GM19240 (cell line): ENCODE results near the gene LOXL1.
"Not testable (repeated sequence)": the region's sequence is repeated elsewhere in the genome, so short reads cannot be mapped to it uniquely, and the experiment has no call there.

Experiments
- DNase-seq: peaks from one replicate; pipeline ENCODE4 v3.0.0; 2011; ENCODE audit warnings: low spot score; ENCODE audit not compliant: insufficient read length

The LOXL1 gene

GRCh38 chr15:73973683-73974200 is 47.5 kb downstream of the LOXL1 start:
- not testable (repeated sequence) for DNase-seq

DNA sequence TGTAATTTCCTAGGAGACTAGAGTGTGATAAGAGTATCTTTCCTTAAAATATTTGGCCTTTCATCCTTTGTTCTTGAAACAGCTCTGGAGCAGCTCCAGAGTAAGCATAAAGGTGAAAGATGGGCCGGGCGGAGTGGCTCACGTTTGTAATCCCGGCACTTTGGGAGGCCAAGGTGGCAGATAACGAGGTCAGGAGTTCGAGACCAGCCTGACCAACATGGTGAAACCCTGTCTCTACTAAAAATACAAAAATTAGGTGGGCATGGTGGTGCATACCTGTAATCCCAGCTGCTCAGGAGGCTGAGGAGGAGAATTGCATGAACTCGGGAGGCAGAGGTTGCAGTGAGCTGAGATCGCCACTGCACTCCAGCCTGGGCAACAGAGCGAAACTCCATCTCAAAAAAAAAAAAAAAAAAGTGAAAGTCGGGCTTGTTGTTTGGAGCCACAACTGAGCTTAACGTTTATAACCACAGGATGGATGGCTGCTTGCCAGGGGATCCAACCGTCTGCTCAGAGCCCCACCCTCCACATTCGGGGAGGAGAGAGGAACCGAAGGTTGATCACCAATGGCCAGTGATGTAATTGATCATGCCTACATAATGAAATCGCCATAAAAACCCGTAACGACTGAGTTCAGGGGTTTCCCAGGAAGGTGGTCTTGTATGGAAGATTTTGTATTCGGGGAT is 49.3 kb downstream of the LOXL1 start:
- not testable (repeated sequence) for DNase-seq

- no peak for DNase-seq
Measured at GRCh38 chr15:73978896-73979295, 52.6 kb downstream of the LOXL1 start.

DNA sequence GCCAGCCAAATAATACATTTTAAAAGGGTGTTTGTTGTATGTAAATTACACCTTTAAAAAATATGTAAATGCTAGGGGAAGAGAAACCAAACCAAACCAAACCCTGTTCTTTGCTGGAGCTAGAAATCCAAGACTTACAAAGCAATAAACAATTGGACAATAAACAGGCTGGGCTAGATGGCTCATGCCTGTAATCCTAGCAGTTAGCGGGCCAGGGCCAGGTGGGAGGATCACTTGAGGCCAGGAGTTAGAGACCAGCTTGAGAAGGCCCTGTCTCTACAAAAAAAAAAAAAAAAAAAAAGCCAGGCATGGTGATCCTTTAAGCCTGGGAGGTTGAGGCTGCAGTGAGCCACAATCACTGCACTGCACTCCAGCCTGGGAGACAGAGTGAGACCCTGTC is 53.4 kb downstream of the LOXL1 start:
- no peak for DNase-seq

DNA sequence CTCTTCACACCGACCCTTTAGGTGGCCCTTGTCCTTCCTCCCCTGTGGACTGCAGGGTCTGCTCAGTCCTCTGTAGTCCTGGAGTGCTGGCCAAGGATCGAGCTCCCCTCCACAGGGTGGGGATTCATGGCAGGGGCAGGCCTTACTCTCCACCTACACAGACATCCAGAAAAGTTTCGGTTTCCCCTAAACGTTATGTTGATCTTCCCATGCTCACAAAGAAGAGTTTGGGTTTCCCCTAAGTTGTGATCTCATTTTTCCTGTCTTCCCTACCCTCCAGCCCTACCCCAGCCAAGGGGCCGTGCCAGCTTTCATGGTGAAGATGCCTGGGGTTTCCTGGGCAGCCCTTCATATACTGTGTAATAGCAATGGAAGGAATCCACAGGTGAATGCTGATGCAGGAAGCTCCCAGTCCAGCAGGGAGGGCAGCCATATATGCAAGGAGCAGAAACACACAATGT is 55.5 kb downstream of the LOXL1 start:
- DNase-seq = no peak

DNA sequence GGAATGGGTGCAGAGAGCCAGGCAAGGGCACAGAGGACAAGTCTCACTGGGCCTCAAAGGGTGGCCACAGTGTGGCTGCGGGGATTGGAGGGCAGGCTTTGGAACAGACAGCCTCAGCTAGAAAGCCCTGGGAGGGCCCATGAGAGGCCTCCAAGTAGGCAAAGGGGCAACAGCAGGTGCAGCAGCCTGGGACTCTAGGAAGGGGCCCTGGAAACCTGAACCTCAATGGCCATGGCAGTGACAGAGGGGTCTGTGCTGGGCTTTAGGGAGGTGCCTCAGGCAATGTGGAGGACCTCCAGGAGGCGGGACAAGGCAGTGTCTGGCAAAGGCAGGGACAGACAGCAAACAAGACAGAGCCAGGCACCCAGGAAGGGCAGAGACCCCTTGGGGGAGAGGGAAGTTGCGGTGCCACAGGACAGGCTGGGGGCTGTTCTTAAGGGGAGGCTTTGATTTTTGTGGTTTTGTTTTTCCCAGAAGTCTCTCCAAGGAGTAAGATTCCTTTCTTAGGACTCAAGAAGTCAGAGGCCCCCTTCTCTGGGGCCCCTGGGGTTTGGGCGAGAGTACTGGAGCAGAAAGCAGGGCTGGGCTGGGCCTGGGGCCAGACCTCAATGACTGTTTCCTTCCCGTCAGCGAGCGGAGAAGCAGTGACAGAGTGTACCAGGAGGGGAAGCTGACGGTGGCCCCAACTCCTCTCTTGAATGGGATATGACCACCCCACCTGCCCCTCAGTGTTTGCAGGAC is 56.1 kb downstream of the LOXL1 start:
- no peak for DNase-seq

DNA sequence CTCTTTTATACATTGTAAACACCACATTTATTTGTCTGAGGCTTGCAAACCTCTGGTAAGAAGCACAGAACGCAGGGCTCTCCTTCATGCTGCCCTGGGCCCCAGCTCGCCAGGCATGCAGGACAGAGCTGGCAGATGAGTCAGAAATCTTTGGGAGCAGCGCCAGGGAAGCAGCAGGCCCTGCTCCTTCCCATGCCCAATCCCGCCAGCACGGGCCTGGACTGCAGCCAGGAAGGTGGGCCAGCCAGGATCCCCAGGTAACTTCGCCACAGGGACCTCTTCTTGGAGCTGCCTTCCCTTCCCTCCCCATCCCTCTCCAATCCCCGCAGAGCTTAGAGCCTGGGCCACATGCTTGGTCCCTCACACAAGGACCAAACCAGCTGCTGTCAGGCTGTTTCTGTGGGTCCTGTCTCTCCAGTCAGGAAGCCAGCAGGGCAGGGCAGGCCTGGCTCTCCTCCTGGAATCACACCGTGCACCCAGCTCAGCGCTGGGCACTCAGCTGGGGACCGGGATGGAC is 57.0 kb downstream of the LOXL1 start:
- DNase-seq = no peak

DNA sequence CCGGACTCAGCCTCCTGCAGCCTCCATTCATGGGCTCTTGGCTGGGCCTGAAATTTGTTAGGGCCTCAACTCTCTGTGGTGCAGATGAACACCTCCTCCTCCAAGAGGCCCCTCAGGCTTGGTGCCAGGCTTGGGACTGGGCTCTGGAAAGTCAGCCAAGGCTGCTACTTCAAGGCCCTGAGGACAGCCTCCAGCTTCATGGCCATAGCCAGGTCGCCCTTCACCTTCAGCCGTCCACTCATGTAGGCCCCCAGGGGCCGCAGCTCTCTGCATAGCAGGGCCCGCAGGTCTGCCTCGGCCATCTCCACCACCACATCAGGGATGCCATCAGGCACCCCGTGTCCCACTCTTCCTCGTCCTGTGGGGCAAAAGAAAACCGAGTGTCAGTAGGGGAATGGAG is 57.5 kb downstream of the LOXL1 start:
- no peak for DNase-seq

DNA sequence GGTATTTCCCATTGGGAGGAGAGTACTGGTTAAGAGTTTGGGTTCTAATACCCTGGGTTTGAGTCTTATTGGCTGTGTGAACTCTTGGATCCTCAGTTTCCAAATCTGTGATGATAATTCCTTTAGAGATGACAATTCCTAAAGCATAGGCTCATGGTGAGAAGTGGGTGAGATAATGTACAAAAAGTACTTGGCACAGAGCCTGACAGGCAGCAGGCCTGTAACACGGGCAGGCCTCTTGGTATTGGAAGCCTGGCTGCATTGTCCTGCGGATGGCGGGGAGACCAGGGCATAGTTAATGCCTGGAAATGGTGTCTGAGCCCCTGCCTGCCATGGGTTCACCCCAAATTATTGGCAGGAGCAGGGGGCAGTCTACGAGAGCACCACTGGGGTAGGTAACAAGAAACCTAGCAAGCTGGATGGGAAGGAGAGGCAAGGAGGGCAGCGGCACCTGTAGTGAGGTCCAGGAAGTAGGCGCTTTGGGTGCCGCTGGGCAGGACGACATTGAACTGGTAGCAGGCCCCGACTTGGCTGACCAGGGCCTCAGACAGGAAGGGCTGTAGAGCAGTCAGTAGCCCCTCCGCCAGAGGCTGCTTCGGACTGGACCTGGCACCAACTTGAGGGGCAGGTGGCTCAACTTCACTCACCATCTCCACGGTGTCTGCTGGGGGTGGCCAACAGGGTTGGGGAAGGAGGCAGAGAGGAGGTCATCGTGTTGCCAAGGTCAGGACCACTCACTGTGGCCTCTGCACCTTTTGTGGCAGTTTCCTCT is 58.1 kb downstream of the LOXL1 start:
- no peak for DNase-seq

- DNase-seq = no peak
Measured at GRCh38 chr15:73985101-73985873, 59.0 kb downstream of the LOXL1 start.

DNA sequence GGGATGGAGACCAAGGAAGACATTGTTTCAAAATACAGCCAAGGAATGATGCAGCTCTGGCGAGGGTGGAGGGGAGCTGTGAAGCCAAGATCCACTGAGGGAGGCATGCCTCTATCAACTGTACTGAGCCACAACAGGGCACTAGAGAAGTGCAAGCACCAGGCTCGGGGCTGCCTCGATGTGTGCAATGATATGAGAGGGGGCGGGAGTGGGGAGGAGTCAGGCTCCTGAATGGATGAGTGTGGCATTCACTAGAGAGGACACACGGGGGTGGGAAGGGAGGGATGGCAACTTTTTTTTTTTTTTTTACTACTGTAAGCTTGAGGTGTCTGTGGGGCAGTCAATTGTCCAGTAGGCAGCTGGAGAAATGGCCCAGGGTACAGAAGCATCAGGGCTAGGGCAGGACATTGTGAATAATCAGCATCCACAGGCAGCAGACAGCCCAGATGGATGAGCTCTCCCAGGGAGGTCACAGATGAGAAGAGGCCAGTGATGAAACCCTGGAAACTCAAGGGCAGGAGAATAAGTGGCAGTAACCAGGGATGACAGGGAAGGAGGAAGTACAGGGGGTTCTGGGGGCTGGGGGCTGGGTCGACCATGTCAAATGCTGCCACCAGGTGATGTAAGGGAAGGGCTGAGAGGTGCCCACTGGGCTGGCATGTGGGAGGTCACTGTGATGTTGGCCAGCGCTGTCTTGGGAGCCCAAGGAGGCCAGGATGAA is 60.0 kb downstream of the LOXL1 start:
- DNase-seq = no peak

DNA sequence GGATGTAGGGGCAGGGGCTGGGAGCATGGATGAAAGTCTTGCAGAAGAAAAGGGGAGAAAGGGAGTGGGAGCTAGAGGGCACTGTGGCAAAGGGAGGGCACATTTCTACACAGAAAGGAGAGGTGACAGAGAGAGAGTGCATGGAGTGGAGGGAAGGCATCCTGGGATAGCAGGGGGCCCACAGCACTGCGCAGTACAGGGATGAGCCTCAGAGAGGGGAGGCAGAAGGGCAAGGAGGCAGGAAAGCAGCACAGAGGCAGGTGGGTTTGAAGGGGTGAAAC is 60.5 kb downstream of the LOXL1 start:
- no peak for DNase-seq

DNA sequence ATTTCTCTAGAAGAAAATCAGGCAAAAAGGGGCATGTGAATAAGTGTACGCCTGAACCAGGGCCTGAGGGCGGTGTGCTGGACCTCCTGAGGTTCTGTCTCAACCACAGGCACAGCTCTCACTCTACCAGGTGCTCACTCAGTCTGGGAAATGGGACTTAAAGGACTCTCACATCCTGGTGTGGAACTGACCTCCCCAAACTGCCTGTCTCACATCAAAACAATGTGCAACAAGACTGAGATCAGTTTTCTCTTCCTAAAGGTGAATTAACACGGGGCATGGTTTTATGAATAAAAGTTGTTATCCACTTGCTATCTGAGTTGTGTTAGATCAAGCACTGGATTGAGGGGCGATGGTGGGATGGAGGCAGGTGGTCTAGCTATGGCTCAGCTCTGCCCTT is 61.0 kb downstream of the LOXL1 start:
- no peak for DNase-seq

- no peak for DNase-seq
Measured at GRCh38 chr15:73987681-73988444, 61.6 kb downstream of the LOXL1 start.

- DNase-seq = no peak
Measured at GRCh38 chr15:73988445-73988969, 62.2 kb downstream of the LOXL1 start.

DNA sequence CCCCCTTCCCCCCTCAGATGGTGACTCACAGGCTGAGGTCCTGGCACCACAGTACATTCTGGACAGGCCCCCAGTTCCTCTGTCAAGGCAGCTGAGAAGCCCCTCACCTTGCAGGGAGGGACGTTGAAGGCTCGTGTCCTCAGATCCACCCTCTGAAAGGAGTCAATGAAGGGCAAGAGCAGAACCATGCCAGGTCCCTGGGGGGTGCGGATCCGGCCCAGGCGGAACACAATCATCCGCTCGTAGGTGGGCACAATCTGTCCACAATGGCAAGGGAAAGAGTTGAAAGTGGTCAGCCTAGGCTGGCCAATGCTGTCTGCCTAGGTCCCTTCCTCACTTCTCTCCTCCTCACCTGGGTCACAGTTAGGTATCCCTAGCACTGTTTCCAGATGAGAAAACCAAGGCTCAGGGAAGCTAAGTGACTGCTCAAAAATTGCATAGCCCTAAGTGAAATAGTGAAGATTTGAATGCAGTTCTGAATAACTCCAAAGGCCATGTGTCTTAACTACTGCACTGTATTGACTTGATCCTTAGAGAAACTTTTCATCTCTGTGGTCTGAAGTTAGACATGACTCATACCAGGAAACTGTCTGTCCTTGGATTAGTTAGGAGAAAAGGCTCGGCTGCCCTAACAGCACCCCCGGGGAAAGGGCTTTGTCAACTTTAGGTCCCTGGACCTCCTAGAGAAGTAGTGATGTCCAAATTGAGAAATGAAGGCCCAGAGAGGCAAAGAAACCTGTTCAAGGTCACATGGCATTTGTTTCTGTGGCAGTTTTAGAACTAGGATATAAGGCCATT is 62.9 kb downstream of the LOXL1 start:
- DNase-seq = no peak

DNA sequence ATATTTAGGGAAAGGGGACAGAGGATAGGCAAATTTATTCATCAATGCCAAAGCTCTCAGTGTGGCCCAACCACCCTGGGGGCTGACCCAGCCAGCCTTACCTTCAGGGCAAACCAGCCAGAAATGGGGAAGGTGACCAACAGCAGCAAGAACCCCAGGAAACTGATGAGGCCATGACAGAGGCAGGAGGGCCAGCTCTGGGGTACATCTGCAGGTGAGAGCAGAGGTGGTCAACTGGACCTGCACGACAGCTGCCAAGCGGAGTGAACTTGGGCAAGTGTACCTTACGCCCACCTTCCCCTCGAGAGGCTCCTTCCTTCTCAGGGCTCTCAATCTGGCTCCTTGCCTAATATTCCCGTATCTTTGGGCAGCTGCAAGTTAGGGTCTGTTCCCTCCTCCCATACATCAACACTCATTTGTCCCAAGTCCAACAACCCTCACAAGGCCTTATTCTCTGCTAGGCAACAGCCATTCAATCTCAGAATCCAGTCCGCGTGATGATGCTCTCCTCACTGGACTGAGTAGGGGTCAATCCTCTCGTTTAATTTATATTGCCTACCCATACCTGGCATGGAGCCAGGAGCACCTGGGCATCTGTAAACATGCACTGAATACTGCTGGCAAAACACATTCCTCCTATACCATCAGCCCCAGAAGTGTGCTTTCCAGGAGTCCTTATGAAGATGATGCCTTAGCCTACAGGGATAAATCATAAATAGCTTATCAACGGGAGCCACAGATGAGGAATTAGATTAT is 64.2 kb downstream of the LOXL1 start:
- DNase-seq = no peak

DNA sequence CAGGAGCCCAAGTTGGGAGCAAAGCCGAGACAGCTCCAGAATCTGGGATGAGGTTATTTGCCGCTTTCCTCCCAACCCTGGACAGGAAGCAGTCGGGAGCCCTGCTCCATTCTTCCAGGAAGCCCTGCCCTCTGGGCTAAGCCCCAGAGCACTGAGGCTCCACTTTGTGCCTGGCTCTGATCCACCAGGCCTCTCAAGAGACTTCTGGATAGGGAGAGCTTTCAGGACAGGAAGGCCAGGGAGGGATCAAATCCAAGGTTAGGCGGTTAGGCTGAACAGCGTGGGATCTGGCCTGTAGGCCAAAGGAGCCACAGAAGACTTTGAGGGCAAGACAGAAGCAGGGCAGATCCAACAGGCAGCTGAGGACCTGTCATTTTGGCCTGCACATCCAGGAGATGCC is 65.0 kb downstream of the LOXL1 start:
- DNase-seq = no peak
